Activated T-helper 2 cell treated with anti-CD3 and anti-CD28 coated beads, Interferon-gamma antibody, Interleukin-2, Interleukin-4, amounts not matched to agents 10 μg/mL and 5 μg/mL and 100 μg/mL, durations not matched to agents 14 hours and 24 hours and 36 hours (primary cell): ENCODE data around the gene ALPL. TPM values are rescaled to one million over a fixed set of nuclear protein-coding genes. Genes with fewer than 3 reads are reported as not detected.

Source experiments
- DNase-seq: peaks from one replicate; pipeline ENCODE4 v3.0.0; 2021; ENCODE audit warnings: low spot score
- H3K27ac Mint-ChIP-seq: one replicate; pipeline ENCODE4 v1.8.0; 2021; ENCODE audit warnings: mixed read lengths
- H3K27me3 Mint-ChIP-seq: one replicate; pipeline ENCODE4 v1.8.0; 2021; ENCODE audit warnings: low read depth, mixed read lengths
- H3K36me3 Mint-ChIP-seq: one replicate; pipeline ENCODE4 v1.8.0; 2021; ENCODE audit warnings: low read depth, mixed read lengths
- H3K4me1 Mint-ChIP-seq: one replicate; pipeline ENCODE4 v1.8.0; 2021; ENCODE audit warnings: low read depth, mixed read lengths
- H3K4me3 Mint-ChIP-seq: one replicate; pipeline ENCODE4 v1.8.0; 2021; ENCODE audit warnings: low read depth, mild to moderate bottlenecking, moderate library complexity, mixed read lengths
- H3K9me3 Mint-ChIP-seq: one replicate; pipeline ENCODE4 v1.8.0; 2021; ENCODE audit warnings: mixed read lengths
- intact Hi-C: fragments of 100-400 bp; cut with micrococcal nuclease; formaldehyde crosslinking; loops from one replicate; pipeline ENCODE4 v1.15.1; 2023
- total RNA-seq: library from RNA; stranded (reverse); gene quantifications from 2 replicates; pipeline ENCODE4 v1.2.3, GENCODE V29; 2022

Gene ALPL
- total RNA-seq, 1 donor from 2014 or later, result not detected

- no peak for DNase-seq
- Mint-ChIP-seq H3K27ac (no peak overlapping the region), H3K36me3 (no peaks in the 10 kb centered on the region), H3K4me3 (no peak overlapping the region), H3K4me1 (no peaks in the 10 kb centered on the region), H3K9me3 (no peaks in the 10 kb centered on the region), H3K27me3 (peaks cover 13% of the 10 kb centered on the region)
- intact Hi-C loops, result no loop called here
Measured at GRCh38 chr1:21495225-21495820, 13.9 kb upstream of the ALPL start.

- H3K27me3 Mint-ChIP-seq, result peaks cover 13% of the 10 kb centered on the region
Measured at GRCh38 chr1:21496063-21496462, 13.2 kb upstream of the ALPL start.

GRCh38 chr1:21496886-21497285, 12.3 kb upstream of the ALPL start:
- intact Hi-C loops, result no loop called here
- no peaks in the 10 kb centered on the region for H3K9me3 Mint-ChIP-seq
- H3K27ac Mint-ChIP-seq, result no peak overlapping the region
- no peak for DNase-seq
- no peaks in the 10 kb centered on the region for H3K4me1 Mint-ChIP-seq
- H3K4me3 Mint-ChIP-seq, result no peak overlapping the region
- H3K27me3 Mint-ChIP-seq, result peaks cover 13% of the 10 kb centered on the region
- no peaks in the 10 kb centered on the region for H3K36me3 Mint-ChIP-seq

More at GRCh38 chr1:21496063-21496462, 13.2 kb upstream of the ALPL start:
- intact Hi-C loops, result no loop called here
- H3K9me3 Mint-ChIP-seq, result no peaks in the 10 kb centered on the region
- H3K36me3 Mint-ChIP-seq, result no peaks in the 10 kb centered on the region
- H3K27ac Mint-ChIP-seq, result no peak overlapping the region
- no peak for DNase-seq
- H3K4me1 Mint-ChIP-seq, result no peaks in the 10 kb centered on the region
- no peak overlapping the region for H3K4me3 Mint-ChIP-seq

- Mint-ChIP-seq H3K9me3 (no peaks in the 10 kb centered on the region), H3K27ac (no peak overlapping the region), H3K4me1 (no peaks in the 10 kb centered on the region), H3K27me3 (peaks cover 10% of the 10 kb centered on the region), H3K36me3 (no peaks in the 10 kb centered on the region), H3K4me3 (no peak overlapping the region)
- no peak for DNase-seq
- intact Hi-C loops, result no loop called here
Measured at GRCh38 chr1:21497466-21498061, 11.7 kb upstream of the ALPL start.

- intact Hi-C loops, result no loop called here
- Mint-ChIP-seq H3K4me1 (no peaks in the 10 kb centered on the region), H3K4me3 (no peak overlapping the region), H3K36me3 (no peaks in the 10 kb centered on the region), H3K27ac (no peak overlapping the region), H3K9me3 (no peaks in the 10 kb centered on the region), H3K27me3 (peaks cover 9% of the 10 kb centered on the region)
- DNase-seq, result no peak
Measured at GRCh38 chr1:21499283-21499950, 9.8 kb upstream of the ALPL start.

GRCh38 chr1:21503706-21504377, 5.4 kb upstream of the ALPL start:
- Mint-ChIP-seq H3K4me1 (peaks cover 3% of the 10 kb centered on the region), H3K9me3 (no peaks in the 10 kb centered on the region), H3K27ac (no peak overlapping the region), H3K27me3 (peaks cover 24% of the 10 kb centered on the region), H3K36me3 (no peaks in the 10 kb centered on the region), H3K4me3 (no peak overlapping the region)
- intact Hi-C loops, result no loop called here
- DNase-seq, result no peak

GRCh38 chr1:21506804-21507203, 2.4 kb upstream of the ALPL start:
- Mint-ChIP-seq H3K36me3 (no peaks in the 10 kb centered on the region), H3K4me1 (peaks cover 5% of the 10 kb centered on the region), H3K27me3 (peaks cover 44% of the 10 kb centered on the region), H3K9me3 (no peaks in the 10 kb centered on the region), H3K4me3 (no peak overlapping the region), H3K27ac (no peak overlapping the region)
- DNase-seq, result no peak
- intact Hi-C loops, result no loop called here

- Mint-ChIP-seq H3K27me3 (peaks cover 48% of the 10 kb centered on the region), H3K36me3 (no peaks in the 10 kb centered on the region), H3K27ac (no peak overlapping the region), H3K4me3 (no peak overlapping the region), H3K9me3 (no peaks in the 10 kb centered on the region), H3K4me1 (peaks cover 5% of the 10 kb centered on the region)
- intact Hi-C loops, result loop anchor here (2.0 kb wide), 1 partner anchor 151 kb away; no protein-coding TSS in a partner anchor
- DNase-seq, result no peak
Measured at GRCh38 chr1:21507511-21508270, 1.5 kb upstream of the ALPL start.

GRCh38 chr1:21508580-21509350, 458 bp upstream of the ALPL start:
- H3K4me1 Mint-ChIP-seq, result peaks cover 5% of the 10 kb centered on the region
- no peaks in the 10 kb centered on the region for H3K36me3 Mint-ChIP-seq
- DNase-seq, result peak; percentile 41
- H3K27ac Mint-ChIP-seq, result no peak overlapping the region
- no peaks in the 10 kb centered on the region for H3K9me3 Mint-ChIP-seq
- H3K27me3 Mint-ChIP-seq, result peaks cover 48% of the 10 kb centered on the region
- intact Hi-C loops, result loop anchor here (2.0 kb wide), 1 partner anchor 150 kb away; no protein-coding TSS in a partner anchor
- peak overlapping the region; percentile 57 for H3K4me3 Mint-ChIP-seq

GRCh38 chr1:21510113-21510493, 880 bp downstream of the ALPL start:
- no peaks in the 10 kb centered on the region for H3K36me3 Mint-ChIP-seq
- H3K4me3 Mint-ChIP-seq, result no peak overlapping the region
- H3K27me3 Mint-ChIP-seq, result peaks cover 47% of the 10 kb centered on the region
- H3K9me3 Mint-ChIP-seq, result no peaks in the 10 kb centered on the region
- DNase-seq, result no peak
- intact Hi-C loops, result no loop called here
- peaks cover 5% of the 10 kb centered on the region for H3K4me1 Mint-ChIP-seq
- no peak overlapping the region for H3K27ac Mint-ChIP-seq

GRCh38 chr1:21510885-21511578, 1.8 kb downstream of the ALPL start:
- H3K4me3 Mint-ChIP-seq, result no peak overlapping the region
- peaks cover 5% of the 10 kb centered on the region for H3K4me1 Mint-ChIP-seq
- no peaks in the 10 kb centered on the region for H3K36me3 Mint-ChIP-seq
- no peak overlapping the region for H3K27ac Mint-ChIP-seq
- no peaks in the 10 kb centered on the region for H3K9me3 Mint-ChIP-seq
- peaks cover 46% of the 10 kb centered on the region for H3K27me3 Mint-ChIP-seq
- intact Hi-C loops, result no loop called here
- no peak for DNase-seq
